ENCODE measurements around the gene KANK4.

GRCh38 chr1:62341615-62342014, 22.4 kb upstream of the KANK4 start:
- TF ChIP-seq TAF1 (IDR thresholded peaks at IDR 0.05; ENCODE audit: low read depth, low read length) (no peak), POLR2A (IDR thresholded peaks at IDR 0.05; ENCODE audit: low read depth, low read length) (no peak), POLR2AphosphoS5 (IDR thresholded peaks at IDR 0.05; ENCODE audit: low read depth, low read length) (no peak)

All from GM12891 (cell line).